Natural killer cell (primary cell): ENCODE data around the gene ATF5. TPM values are rescaled to one million over a fixed set of nuclear protein-coding genes. Genes with fewer than 3 reads are reported as not detected.

Source experiments
- ATAC-seq, 3 donors: fragments of 150-1000 bp in 2 of 3; fragments of 200-7000 bp in 1 of 3; cut with Tn5 transposase; 1 replicate in 1 of 3; 2 replicates in 2 of 3; pipeline ENCODE4 v1.10.0; 2021; ENCODE audit warnings: mild to moderate bottlenecking in 2 of 3, moderate library complexity in 2 of 3
- DNase-seq, 2 donors: peaks; one replicate each; pipeline versions ENCODE4 v3.0.0 to v3.0.0-alpha.2; 2013 to 2021; ENCODE audit warnings: mixed read lengths in 1 of 2
- H3K27ac ChIP-seq: one replicate; pipeline ENCODE4 v1.5.1; 2013; ENCODE audit warnings: mild to moderate bottlenecking, low read length
- H3K27me3 ChIP-seq: one replicate; pipeline ENCODE4 v1.6.1; 2013; ENCODE audit warnings: low read length; ENCODE audit not compliant: control insufficient read depth, insufficient read depth
- H3K36me3 ChIP-seq: one replicate; pipeline ENCODE4 v1.6.1; 2013; ENCODE audit warnings: low read length; ENCODE audit not compliant: control insufficient read depth, insufficient read depth
- H3K4me1 ChIP-seq: one replicate; pipeline ENCODE4 v1.6.1; 2013; ENCODE audit warnings: low read length; ENCODE audit not compliant: control insufficient read depth, insufficient read depth
- H3K4me3 ChIP-seq: one replicate; pipeline ENCODE4 v1.5.1; 2013; ENCODE audit warnings: low read length
- H3K9me3 ChIP-seq: one replicate; pipeline ENCODE4 v1.6.1; 2013; ENCODE audit warnings: low read length; ENCODE audit not compliant: control insufficient read depth, insufficient read depth
- H3K27ac Mint-ChIP-seq, 2 donors: one replicate each; pipeline ENCODE4 v1.8.0; 2022; ENCODE audit warnings: mild to moderate bottlenecking in 2 of 2, mixed read lengths in 2 of 2, moderate library complexity in 1 of 2
- H3K27me3 Mint-ChIP-seq, 2 donors: one replicate each; pipeline ENCODE4 v1.8.0; 2022; ENCODE audit warnings: low read depth in 2 of 2, mixed read lengths in 2 of 2
- H3K36me3 Mint-ChIP-seq: one replicate; pipeline ENCODE4 v1.8.0; 2022; ENCODE audit warnings: mixed read lengths
- H3K4me1 Mint-ChIP-seq, 2 donors: one replicate each; pipeline ENCODE4 v1.8.0; 2022; ENCODE audit warnings: mixed read lengths in 2 of 2
- H3K4me3 Mint-ChIP-seq: one replicate; pipeline ENCODE4 v1.8.0; 2022; ENCODE audit warnings: mild to moderate bottlenecking, moderate library complexity, mixed read lengths
- H3K9me3 Mint-ChIP-seq, 2 donors: one replicate each; pipeline ENCODE4 v1.8.0; 2022; ENCODE audit warnings: mixed read lengths in 2 of 2
- WGBS: methylation state at CpG from one replicate; pipeline ENCODE4 v1.1.7; 2013; ENCODE audit warnings: missing lambda C conversion rate; ENCODE audit not compliant: insufficient coverage; 5-methylcytosine and 5-hydroxymethylcytosine counted together
- intact Hi-C: fragments of 100-400 bp; cut with micrococcal nuclease; formaldehyde crosslinking; loops from one replicate; pipeline ENCODE4 v1.14.2; 2022
- total RNA-seq, 4 donors: library from RNA; stranded (reverse); fragments of 120-200 nt in 1 of 4; gene quantifications; one replicate each; pipeline versions ENCODE4 v1.2.3 to v1.2.4, GENCODE V29; 2013 to 2022
- TF ChIP-seq, protein P1 (sequence below): fragments of 200-600 bp; IDR thresholded peaks from one replicate; pipeline ENCODE4 v1.8.0; 2022; ENCODE audit warnings: antibody characterized with exemption

Gene ATF5
- total RNA-seq, 3 donors from 2014 or later (not counting 1 experiment from before 2014, with no cell fraction given): 11.7 to 15.4 (median 14.2) TPM

DNA sequence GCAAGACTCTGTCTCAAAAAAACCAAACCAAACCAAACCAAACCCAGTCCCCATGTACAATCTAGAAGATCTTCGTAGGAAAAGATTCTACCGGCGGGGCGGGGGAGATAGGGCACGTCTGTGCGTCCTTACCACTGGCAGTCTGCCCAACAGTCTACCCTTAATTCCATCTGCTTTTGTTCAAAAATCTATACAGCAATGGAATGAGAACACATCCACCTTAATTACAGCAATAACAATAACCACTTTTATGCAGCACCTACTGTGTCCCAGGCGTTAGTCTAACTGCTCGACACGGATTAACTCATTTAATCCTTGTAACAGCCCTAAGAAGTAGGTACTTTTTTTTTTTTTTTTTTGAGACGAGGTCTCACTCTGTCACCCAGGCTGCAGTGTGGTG lies 2.5 kb upstream of the ATF5 start:
- TF ChIP-seq, protein P1, sequence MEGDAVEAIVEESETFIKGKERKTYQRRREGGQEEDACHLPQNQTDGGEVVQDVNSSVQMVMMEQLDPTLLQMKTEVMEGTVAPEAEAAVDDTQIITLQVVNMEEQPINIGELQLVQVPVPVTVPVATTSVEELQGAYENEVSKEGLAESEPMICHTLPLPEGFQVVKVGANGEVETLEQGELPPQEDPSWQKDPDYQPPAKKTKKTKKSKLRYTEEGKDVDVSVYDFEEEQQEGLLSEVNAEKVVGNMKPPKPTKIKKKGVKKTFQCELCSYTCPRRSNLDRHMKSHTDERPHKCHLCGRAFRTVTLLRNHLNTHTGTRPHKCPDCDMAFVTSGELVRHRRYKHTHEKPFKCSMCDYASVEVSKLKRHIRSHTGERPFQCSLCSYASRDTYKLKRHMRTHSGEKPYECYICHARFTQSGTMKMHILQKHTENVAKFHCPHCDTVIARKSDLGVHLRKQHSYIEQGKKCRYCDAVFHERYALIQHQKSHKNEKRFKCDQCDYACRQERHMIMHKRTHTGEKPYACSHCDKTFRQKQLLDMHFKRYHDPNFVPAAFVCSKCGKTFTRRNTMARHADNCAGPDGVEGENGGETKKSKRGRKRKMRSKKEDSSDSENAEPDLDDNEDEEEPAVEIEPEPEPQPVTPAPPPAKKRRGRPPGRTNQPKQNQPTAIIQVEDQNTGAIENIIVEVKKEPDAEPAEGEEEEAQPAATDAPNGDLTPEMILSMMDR: no peak
- no peak overlapping the region for H3K4me3 ChIP-seq
- ATAC-seq (no peak), DNase-seq (no peak)
- H3K27me3 ChIP-seq: no peaks in the 10 kb centered on the region
- peaks cover 56% of the 10 kb centered on the region for H3K4me1 ChIP-seq
- Mint-ChIP-seq H3K27me3 (no peaks in the 10 kb centered on the region), H3K9me3 (peaks cover 0 to 2% of the 10 kb centered on the region in 2 donors), H3K4me1 (peaks cover 45 to 51% of the 10 kb centered on the region in 2 donors), H3K27ac (no peak overlapping the region), H3K4me3 (no peak overlapping the region), H3K36me3 (no peaks in the 10 kb centered on the region)
- 93% methylated on average over 10 of the region's 10 CpGs for WGBS
- no peak overlapping the region for H3K27ac ChIP-seq
- H3K9me3 ChIP-seq: no peaks in the 10 kb centered on the region
- H3K36me3 ChIP-seq: peaks cover 34% of the 10 kb centered on the region
- intact Hi-C loops: no loop called here

DNA sequence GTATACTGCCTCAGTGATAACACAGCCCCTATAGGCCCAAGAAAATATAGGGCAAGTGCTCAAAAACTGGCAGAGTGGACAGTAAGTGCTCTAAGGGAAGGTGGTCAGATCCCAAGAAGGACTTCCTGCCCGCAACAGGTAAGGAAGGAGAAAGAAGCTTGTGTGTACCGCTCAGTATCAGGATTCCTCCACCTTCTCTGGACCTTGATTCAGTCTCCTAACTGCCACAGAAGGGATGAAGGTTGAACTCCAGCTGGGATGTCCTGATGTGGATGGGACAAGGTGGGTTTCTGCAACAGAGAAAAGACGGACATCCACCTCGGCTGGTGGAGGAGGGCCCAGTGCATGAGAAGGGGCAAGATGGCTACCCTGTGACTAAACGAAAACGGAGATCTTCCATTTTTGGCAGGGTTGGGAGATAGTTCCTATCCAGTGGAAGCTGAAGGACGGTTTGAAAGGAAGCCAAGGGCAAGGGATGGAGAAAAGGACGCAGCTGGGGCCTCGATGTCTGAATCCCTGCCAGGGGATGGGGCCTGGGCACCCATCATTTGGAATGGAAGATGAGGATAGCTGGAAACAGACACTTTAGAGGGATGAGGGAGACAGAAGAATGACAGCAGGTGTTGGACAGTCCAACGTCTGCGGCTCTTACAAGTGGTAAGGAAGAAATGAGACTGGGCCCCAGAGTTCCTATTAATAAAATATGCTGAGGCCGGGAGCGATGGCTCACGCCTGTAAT lies 1.3 kb upstream of the ATF5 start:
- Mint-ChIP-seq H3K4me1 (peaks cover 51 to 55% of the 10 kb centered on the region in 2 donors), H3K4me3 (peak overlapping the region; percentile 99), H3K27me3 (no peaks in the 10 kb centered on the region), H3K36me3 (no peaks in the 10 kb centered on the region), H3K27ac (peak overlapping the region; percentile 97), H3K9me3 (peaks cover 0 to 5% of the 10 kb centered on the region in 2 donors)
- peaks cover 32% of the 10 kb centered on the region for H3K36me3 ChIP-seq
- intact Hi-C loops: loop anchor here (2.0 kb wide), 1 partner anchor 51 kb away; the partner anchor contains the start of genes AKT1S1 and TBC1D17
- DNase-seq (no peak), ATAC-seq (no peak)
- H3K4me3 ChIP-seq: no peak overlapping the region
- 84% methylated on average over 13 of the region's 14 CpGs for WGBS
- no peaks in the 10 kb centered on the region for H3K27me3 ChIP-seq
- TF ChIP-seq, protein P1: no peak
- peaks cover 66% of the 10 kb centered on the region for H3K4me1 ChIP-seq
- H3K9me3 ChIP-seq: no peaks in the 10 kb centered on the region
- H3K27ac ChIP-seq: no peak overlapping the region

DNA sequence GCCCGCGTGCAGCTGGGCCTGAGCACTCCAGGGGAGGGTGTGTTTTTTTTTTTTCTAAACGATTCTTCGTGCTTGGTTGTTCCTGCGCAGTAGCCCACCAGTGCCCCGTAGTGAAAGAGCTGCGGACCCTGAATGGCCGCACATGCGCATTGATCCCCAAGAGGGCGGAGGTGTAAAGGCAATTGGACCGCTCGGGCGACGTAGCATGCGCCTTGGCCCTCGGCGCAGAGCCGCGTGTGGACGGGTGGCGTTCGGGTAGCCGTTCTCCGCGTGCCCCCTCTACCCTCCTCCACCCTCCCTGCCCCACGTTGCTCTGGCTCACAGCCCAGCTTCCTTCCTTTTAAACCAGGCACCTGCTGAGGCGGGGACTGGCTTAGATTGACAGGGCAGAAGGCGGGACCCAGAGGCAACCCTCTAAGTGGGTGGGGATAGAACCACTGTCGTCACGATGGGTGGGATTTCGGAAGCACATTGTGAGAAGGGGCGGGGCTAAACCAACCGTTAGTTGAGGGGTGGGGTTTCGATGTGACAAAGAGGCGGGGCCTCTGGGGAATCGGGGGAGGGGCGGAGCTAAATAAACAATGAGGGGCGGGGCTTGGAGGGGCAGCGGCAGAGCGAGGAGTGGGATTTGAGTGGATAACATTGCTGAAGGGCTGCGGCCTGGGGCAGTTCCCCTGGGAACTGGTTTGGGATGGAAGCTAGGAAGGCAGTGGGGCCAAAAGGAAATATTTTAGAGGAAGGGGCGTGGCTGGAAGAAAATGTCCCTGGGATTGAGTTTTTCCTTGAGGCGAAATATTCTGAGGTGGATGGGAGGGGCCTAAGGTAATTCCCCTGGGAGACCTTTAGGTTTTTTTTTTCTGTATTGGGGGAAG lies 842 bp downstream of the ATF5 start:
- H3K4me3 ChIP-seq: peak overlapping the region; percentile 97
- H3K36me3 ChIP-seq: peaks cover 14% of the 10 kb centered on the region
- H3K9me3 ChIP-seq: no peaks in the 10 kb centered on the region
- peaks cover 61% of the 10 kb centered on the region for H3K4me1 ChIP-seq
- H3K27me3 ChIP-seq: no peaks in the 10 kb centered on the region
- peak overlapping the region; percentile 91 for H3K27ac ChIP-seq
- Mint-ChIP-seq H3K36me3 (no peaks in the 10 kb centered on the region), H3K27ac (peak overlapping the region; percentile 97), H3K4me3 (peak overlapping the region; percentile 99), H3K9me3 (peaks cover 0 to 5% of the 10 kb centered on the region in 2 donors), H3K4me1 (peaks cover 61 to 68% of the 10 kb centered on the region in 2 donors), H3K27me3 (no peaks in the 10 kb centered on the region)
- ATAC-seq: peak; percentile 83 to 95 (median 86)
- DNase-seq: peak; percentile 88 to 98
- TF ChIP-seq, protein P1: no peak
- intact Hi-C loops: loop anchor here (2.0 to 10.0 kb wide), 3 partner anchors 53 to 155 kb away; partner anchors contain the start of genes AKT1S1, TBC1D17, VRK3 and ZNF473
- 7% methylated on average over 43 of the region's 43 CpGs for WGBS
